Fibroblast of gingiva (primary cell): ENCODE results near the gene ESRRG.

Experiments used
- DNase-seq: peaks from one replicate; pipeline ENCODE4 v3.0.0-alpha.2; 2011; ENCODE audit warnings: low read depth

ESRRG gene

GRCh38 chr1:216627252-216627651 is 96.0 kb downstream of the ESRRG start:
- DNase-seq, result no peak

GRCh38 chr1:216626394-216627067 is 96.7 kb downstream of the ESRRG start:
- DNase-seq, result no peak

GRCh38 chr1:216621536-216621935 is 101.7 kb downstream of the ESRRG start:
- no peak for DNase-seq

- DNase-seq, result no peak
These were observed 106.0 kb downstream of the ESRRG start for GRCh38 chr1:216617081-216617875.

- DNase-seq, result no peak
These were observed 106.8 kb downstream of the ESRRG start for GRCh38 chr1:216616425-216616824.

- DNase-seq, result no peak
These were observed 109.0 kb downstream of the ESRRG start for GRCh38 chr1:216614011-216614934.

GRCh38 chr1:216612291-216612690 is 110.9 kb downstream of the ESRRG start:
- DNase-seq, result no peak

- DNase-seq, result no peak
These were observed 116.0 kb downstream of the ESRRG start for GRCh38 chr1:216607067-216607697.

GRCh38 chr1:216606047-216606637 is 117.1 kb downstream of the ESRRG start:
- DNase-seq, result no peak

- no peak for DNase-seq
These were observed 118.5 kb downstream of the ESRRG start for GRCh38 chr1:216604771-216605170.

GRCh38 chr1:216600730-216601609 is 122.3 kb downstream of the ESRRG start:
- peak; percentile 82 for DNase-seq

- DNase-seq, result no peak
These were observed 123.4 kb downstream of the ESRRG start for GRCh38 chr1:216599851-216600250.

- no peak for DNase-seq
These were observed 124.8 kb downstream of the ESRRG start for GRCh38 chr1:216598448-216598847.

- peak; percentile 34 for DNase-seq
These were observed 126.9 kb downstream of the ESRRG start for GRCh38 chr1:216596281-216596862.

GRCh38 chr1:216587715-216588114 is 135.5 kb downstream of the ESRRG start:
- no peak for DNase-seq

GRCh38 chr1:216582151-216582550 is 141.1 kb downstream of the ESRRG start:
- DNase-seq, result no peak

GRCh38 chr1:216580538-216581057 is 142.6 kb downstream of the ESRRG start:
- no peak for DNase-seq

- DNase-seq, result no peak
These were observed 146.8 kb downstream of the ESRRG start for GRCh38 chr1:216576234-216576937.

GRCh38 chr1:216566641-216567205 is 156.5 kb downstream of the ESRRG start:
- DNase-seq, result peak; percentile 21
